Adipose tissue (tissue), 3 donors: ENCODE measurements around the gene RBM17. TPM values are rescaled to one million over a fixed set of nuclear protein-coding genes. Genes with fewer than 3 reads are reported as not detected.
"Not testable (repeated sequence)": the region's sequence is repeated elsewhere in the genome, so short reads cannot be mapped to it uniquely, and the experiment has no call there.

Experiments used
- H3K27ac ChIP-seq: one replicate; pipeline ENCODE4 v1.5.1; 2013; ENCODE audit warnings: low read depth, low read length
- WGBS, 3 donors: extraction: QIAGEN DNeasy Blood & Tissue Kit; methylation state at CpG; one replicate each; pipeline ENCODE4 v1.1.7; 2013; 5-methylcytosine and 5-hydroxymethylcytosine counted together
- polyA plus RNA-seq, 3 donors: library from polyadenylated mRNA; stranded (reverse); fragments of 200-250 nt; gene quantifications; one replicate each; pipeline ENCODE4 v1.2.3, GENCODE V29; 2013
- donor health status: healthy with polysubstance abuse.
- donor health status: Bipolar disorder and iron deficiency.
- donor health status: healthy.

Gene RBM17
- polyA plus RNA-seq, 3 donors, result 36.9 to 93.6 (median 79.5) TPM

- no peak overlapping the region for H3K27ac ChIP-seq
- WGBS, 3 donors, result 85 to 96% (median 93%) methylated on average over 7 of the region's 7 CpGs
Observed at GRCh38 chr10:6098156-6098555, 9.3 kb downstream of the RBM17 start.

GRCh38 chr10:6100370-6100769, 11.5 kb downstream of the RBM17 start:
- 79 to 95% (median 88%) methylated on average over 1 of the region's 1 CpG for whole genome bisulfite sequencing, 3 donors
- no peak overlapping the region for H3K27ac ChIP-seq

- WGBS, 3 donors, result 87 to 91% (median 89%) methylated on average over 8 of the region's 8 CpGs
- no peak overlapping the region for H3K27ac ChIP-seq
Observed at GRCh38 chr10:6101181-6101580, 12.3 kb downstream of the RBM17 start.

- 84 to 95% (median 92%) methylated on average over 8 of the region's 8 CpGs for WGBS, 3 donors
- H3K27ac ChIP-seq, result no peak overlapping the region
Observed at GRCh38 chr10:6102128-6102527, 13.3 kb downstream of the RBM17 start.

- WGBS, 3 donors, result 64 to 66% (median 66%) methylated on average over 8 of the region's 8 CpGs
Observed at GRCh38 chr10:6103591-6103990, 14.8 kb downstream of the RBM17 start.

GRCh38 chr10:6107616-6108015, 18.8 kb downstream of the RBM17 start:
- WGBS, 3 donors, result 81 to 90% (median 89%) methylated on average over 3 of the region's 3 CpGs
- not testable (repeated sequence) for H3K27ac ChIP-seq

More at GRCh38 chr10:6103591-6103990, 14.8 kb downstream of the RBM17 start:
- H3K27ac ChIP-seq, result no peak overlapping the region

- whole genome bisulfite sequencing, 3 donors, result 76 to 84% (median 83%) methylated on average over 6 of the region's 6 CpGs
- H3K27ac ChIP-seq, result no peak overlapping the region
Observed at GRCh38 chr10:6108072-6108471, 19.2 kb downstream of the RBM17 start.

- H3K27ac ChIP-seq, result no peak overlapping the region
- 40 to 45% (median 43%) methylated on average over 12 of the region's 12 CpGs for WGBS, 3 donors
Observed at GRCh38 chr10:6108631-6109443, 20.0 kb downstream of the RBM17 start.

- 74 to 89% (median 87%) methylated on average over 7 of the region's 7 CpGs for WGBS, 3 donors
- H3K27ac ChIP-seq, result no peak overlapping the region
Observed at GRCh38 chr10:6109444-6109775, 20.6 kb downstream of the RBM17 start.

- 82 to 89% (median 87%) methylated on average over 5 of the region's 5 CpGs for WGBS, 3 donors
Observed at GRCh38 chr10:6110136-6110535, 21.3 kb downstream of the RBM17 start.

GRCh38 chr10:6112893-6113292, 24.1 kb downstream of the RBM17 start:
- WGBS, 3 donors, result 52 to 88% (median 84%) methylated on average over 6 of the region's 6 CpGs
- no peak overlapping the region for H3K27ac ChIP-seq

More at GRCh38 chr10:6110136-6110535, 21.3 kb downstream of the RBM17 start:
- H3K27ac ChIP-seq, result no peak overlapping the region

GRCh38 chr10:6114299-6114698, 25.5 kb downstream of the RBM17 start:
- WGBS, 3 donors, result 93 to 97% (median 96%) methylated on average over 4 of the region's 4 CpGs
- no peak overlapping the region for H3K27ac ChIP-seq

GRCh38 chr10:6114805-6115341, 26.0 kb downstream of the RBM17 start:
- WGBS, 3 donors, result 72 to 74% (median 73%) methylated on average over 4 of the region's 4 CpGs
- no peak overlapping the region for H3K27ac ChIP-seq

- H3K27ac ChIP-seq, result no peak overlapping the region
- 76 to 78% (median 76%) methylated on average over 4 of the region's 4 CpGs for WGBS, 3 donors
Observed at GRCh38 chr10:6115411-6115810, 26.6 kb downstream of the RBM17 start.

- H3K27ac ChIP-seq, result no peak overlapping the region
- 75 to 82% (median 79%) methylated on average over 3 of the region's 3 CpGs for WGBS, 3 donors
Observed at GRCh38 chr10:6115824-6116350, 27.1 kb downstream of the RBM17 start.

- H3K27ac ChIP-seq, result no peak overlapping the region
- WGBS, 3 donors, result 83 to 97% (median 93%) methylated on average over 1 of the region's 1 CpG
Observed at GRCh38 chr10:6116806-6117205, 28.0 kb downstream of the RBM17 start.

- H3K27ac ChIP-seq, result no peak overlapping the region
- WGBS, 3 donors, result 88 to 98% (median 89%) methylated on average over 10 to 11 of the region's 11 CpGs
Observed at GRCh38 chr10:6117711-6118110, 28.9 kb downstream of the RBM17 start.

- H3K27ac ChIP-seq, result no peak overlapping the region
- WGBS, 3 donors, result 27 to 67% (median 60%) methylated on average over 5 of the region's 5 CpGs
Observed at GRCh38 chr10:6119423-6119822, 30.6 kb downstream of the RBM17 start.

- H3K27ac ChIP-seq, result no peak overlapping the region
- WGBS, 3 donors, result 58 to 91% (median 83%) methylated on average over 13 of the region's 13 CpGs
Observed at GRCh38 chr10:6119962-6120361, 31.1 kb downstream of the RBM17 start.

GRCh38 chr10:6120691-6121090, 31.9 kb downstream of the RBM17 start:
- no peak overlapping the region for H3K27ac ChIP-seq
- WGBS, 3 donors, result 40 to 68% (median 50%) methylated on average over 15 of the region's 15 CpGs
